H9 (cell line): Measurements from ENCODE around the gene PSPN. TPM values are rescaled to one million over a fixed set of nuclear protein-coding genes. Genes with fewer than 3 reads are reported as not detected.
"Not testable (repeated sequence)": the region's sequence is repeated elsewhere in the genome, so short reads cannot be mapped to it uniquely, and the experiment has no call there.

Experiments used
- DNase-seq: peaks from one replicate; pipeline ENCODE4 v3.0.0-alpha.2; 2017
- H2AFZ ChIP-seq: one replicate; pipeline ENCODE4 v1.6.1; 2013; ENCODE audit warnings: mild to moderate bottlenecking, low read length, control low read depth, moderate library complexity
- H2AK5ac ChIP-seq: 2 replicates; pipeline ENCODE4 v1.6.1; 2013; ENCODE audit warnings: low read length, control low read depth, mixed read lengths; ENCODE audit not compliant: insufficient read length
- H2BK120ac ChIP-seq: one replicate; pipeline ENCODE4 v1.6.1; 2013; ENCODE audit warnings: low read depth, mild to moderate bottlenecking, low read length, control low read depth, inconsistent platforms; ENCODE audit not compliant: poor library complexity, severe bottlenecking
- H2BK12ac ChIP-seq: 2 replicates; pipeline ENCODE4 v1.6.1; 2013; ENCODE audit warnings: low read length, control low read depth, mixed read lengths, low read depth; ENCODE audit not compliant: insufficient read length
- H2BK15ac ChIP-seq: 2 replicates; pipeline ENCODE4 v1.6.1; 2013; ENCODE audit warnings: low read depth, low read length, control low read depth
- H2BK20ac ChIP-seq: one replicate; pipeline ENCODE4 v1.6.1; 2013; ENCODE audit warnings: low read depth, mild to moderate bottlenecking, low read length, control low read depth, inconsistent platforms; ENCODE audit not compliant: poor library complexity, severe bottlenecking
- H2BK5ac ChIP-seq: 2 replicates; pipeline ENCODE4 v1.6.1; 2013; ENCODE audit warnings: low read length, control low read depth, mixed read lengths; ENCODE audit not compliant: insufficient read length
- H3K14ac ChIP-seq: 2 replicates; pipeline ENCODE4 v1.6.1; 2013; ENCODE audit warnings: low read length, control low read depth; ENCODE audit not compliant: insufficient read depth
- H3K18ac ChIP-seq: 2 replicates; pipeline ENCODE4 v1.6.1; 2013; ENCODE audit warnings: low read depth, mild to moderate bottlenecking, mixed read lengths, low read length, control low read depth; ENCODE audit not compliant: insufficient read length
- H3K23ac ChIP-seq: 2 replicates; pipeline ENCODE4 v1.6.1; 2013; ENCODE audit warnings: low read length, control low read depth, mixed read lengths, low read depth; ENCODE audit not compliant: insufficient read length
- H3K23me2 ChIP-seq: 2 replicates; pipeline ENCODE4 v1.6.1; 2013; ENCODE audit warnings: low read depth, mild to moderate bottlenecking, mixed read lengths, low read length, control low read depth; ENCODE audit not compliant: insufficient read length, poor library complexity, severe bottlenecking
- H3K27ac ChIP-seq: 2 replicates; pipeline ENCODE4 v1.5.1; 2013; ENCODE audit warnings: low read length, control low read depth, mixed read lengths, low read depth; ENCODE audit not compliant: insufficient read length
- H3K27me3 ChIP-seq: 2 replicates; pipeline ENCODE4 v1.6.1; 2013; ENCODE audit warnings: low read length, control low read depth, inconsistent platforms; ENCODE audit not compliant: insufficient read depth
- H3K4ac ChIP-seq: 2 replicates; pipeline ENCODE4 v1.6.1; 2013; ENCODE audit warnings: low read depth, mild to moderate bottlenecking, control low read depth, inconsistent platforms, low read length, moderate library complexity
- H3K4me1 ChIP-seq: 2 replicates; pipeline ENCODE4 v1.6.1; 2013; ENCODE audit warnings: low read length, control low read depth, inconsistent platforms; ENCODE audit not compliant: insufficient read depth
- H3K4me2 ChIP-seq: 2 replicates; pipeline ENCODE4 v1.6.1; 2013; ENCODE audit warnings: low read length, control low read depth, mixed read lengths; ENCODE audit not compliant: insufficient read length, insufficient read depth
- H3K56ac ChIP-seq: 2 replicates; pipeline ENCODE4 v1.6.1; 2013; ENCODE audit warnings: low read depth, mild to moderate bottlenecking, mixed read lengths, low read length, control low read depth; ENCODE audit not compliant: insufficient read length
- H3K79me1 ChIP-seq: 2 replicates; pipeline ENCODE4 v1.6.1; 2013; ENCODE audit warnings: low read depth, mild to moderate bottlenecking, moderate library complexity, low read length, control low read depth, inconsistent platforms; ENCODE audit not compliant: insufficient read depth, poor library complexity, severe bottlenecking
- H3K79me2 ChIP-seq: 2 replicates; pipeline ENCODE4 v1.6.1; 2013; ENCODE audit warnings: low read length, control low read depth, inconsistent platforms; ENCODE audit not compliant: insufficient read depth
- H3K9ac ChIP-seq: 2 replicates; pipeline ENCODE4 v1.6.1; 2013; ENCODE audit warnings: low read length, control low read depth, mixed read lengths; ENCODE audit not compliant: insufficient read length; ENCODE audit errors: extremely low read depth
- H3K9me3 ChIP-seq: one replicate; pipeline ENCODE4 v1.6.1; 2013; ENCODE audit warnings: low read depth, low read length, inconsistent platforms; ENCODE audit not compliant: control insufficient read depth
- H3T11ph ChIP-seq: one replicate; pipeline ENCODE4 v1.6.1; 2013; ENCODE audit warnings: mild to moderate bottlenecking, low read length, control low read depth, inconsistent platforms
- H4K20me1 ChIP-seq: one replicate; pipeline ENCODE4 v1.6.1; 2013; ENCODE audit not compliant: control insufficient read depth, insufficient read length, insufficient read depth
- H4K5ac ChIP-seq: 2 replicates; pipeline ENCODE4 v1.6.1; 2013; ENCODE audit warnings: low read depth, mild to moderate bottlenecking, mixed read lengths, low read length, control low read depth; ENCODE audit not compliant: insufficient read length
- H4K8ac ChIP-seq: replicated peaks from 2 replicates; pipeline ENCODE4 v1.6.1; 2013; ENCODE audit warnings: low read length, control low read depth, mixed read lengths, low read depth; ENCODE audit not compliant: insufficient read length
- H4K91ac ChIP-seq: 2 replicates; pipeline ENCODE4 v1.6.1; 2013; ENCODE audit warnings: low read depth, mild to moderate bottlenecking, moderate library complexity, mixed read lengths, low read length, control low read depth; ENCODE audit not compliant: insufficient read length
- H3K27ac Mint-ChIP-seq, 3 experiments: 2 replicates in 2 of 3; 3 replicates in 1 of 3; pipeline ENCODE4 v1.8.0; 2020 to 2021; ENCODE audit warnings: mixed read lengths in 3 of 3, mild to moderate bottlenecking in 1 of 3, moderate library complexity in 1 of 3
- H3K27me3 Mint-ChIP-seq: 2 replicates; pipeline ENCODE4 v1.8.0; 2021; ENCODE audit warnings: low read depth, mild to moderate bottlenecking, moderate library complexity, mixed read lengths
- H3K36me3 Mint-ChIP-seq, 3 experiments: 2 replicates in 2 of 3; 3 replicates in 1 of 3; pipeline ENCODE4 v1.8.0; 2020 to 2021; ENCODE audit warnings: low read depth in 3 of 3, mixed read lengths in 3 of 3; ENCODE audit not compliant: insufficient read depth in 1 of 3
- H3K4me1 Mint-ChIP-seq, 2 experiments: 2 replicates each; pipeline ENCODE4 v1.8.0; 2020; ENCODE audit warnings: mixed read lengths in 2 of 2
- H3K4me3 Mint-ChIP-seq, 2 experiments: 2 replicates in 1 of 2; 3 replicates in 1 of 2; pipeline ENCODE4 v1.8.0; 2020 to 2021; ENCODE audit warnings: mild to moderate bottlenecking in 2 of 2, mixed read lengths in 2 of 2, moderate library complexity in 1 of 2
- H3K9me3 Mint-ChIP-seq, 2 experiments: 2 replicates in 1 of 2; 3 replicates in 1 of 2; pipeline ENCODE4 v1.8.0; 2020; ENCODE audit warnings: mild to moderate bottlenecking in 2 of 2, mixed read lengths in 2 of 2, moderate library complexity in 1 of 2
- WGBS: extraction: QIAGEN DNeasy Blood & Tissue Kit; methylation state at CpG from one replicate; pipeline ENCODE4 v1.1.7; 2013; ENCODE audit warnings: missing lambda C conversion rate, low lambda C conversion rate, mixed read lengths; ENCODE audit not compliant: insufficient read length; ENCODE audit errors: extremely low coverage; 5-methylcytosine and 5-hydroxymethylcytosine counted together
- total RNA-seq: library from RNA; stranded (reverse); gene quantifications from 2 replicates; pipeline ENCODE4 v1.2.1, GENCODE V29; 2021
- TF ChIP-seq, protein P1 (sequence below): fragments of 200-600 bp; sonication (generic); conservative IDR thresholded peaks from 3 replicates; pipeline ENCODE4 v1.8.0; 2021; ENCODE audit warnings: antibody characterized with exemption, mild to moderate bottlenecking

Gene PSPN
- total RNA-seq, 1 experiment from 2014 or later, result 2.1 TPM

DNA sequence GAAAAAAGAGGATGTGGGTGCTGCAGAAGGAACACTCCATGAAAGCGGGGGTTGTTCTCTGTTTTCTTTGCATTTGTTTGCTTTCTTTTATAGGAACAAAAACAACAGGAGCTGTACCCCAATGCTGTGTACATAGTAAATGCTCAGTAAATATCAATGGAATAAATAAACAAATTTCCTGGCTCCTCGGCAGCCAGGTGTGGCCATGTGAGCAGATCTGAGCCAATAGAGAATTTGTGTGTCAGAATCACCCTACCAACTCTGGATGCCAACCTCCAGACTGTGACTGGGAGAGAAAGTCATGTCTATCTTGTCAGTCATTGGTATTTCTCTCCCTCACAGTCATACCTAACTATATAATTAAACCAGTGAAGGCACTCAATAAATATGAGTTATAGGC is 25.0 kb downstream of the PSPN start:
- Histone ChIP-seq H3K4ac (no peak overlapping the region), H3K4me2 (no peak overlapping the region), H3K18ac (no peak overlapping the region), H3K23ac (no peak overlapping the region), H2BK15ac (no peak overlapping the region), H3K27me3 (no peaks in the 10 kb centered on the region), H3K79me2 (no peaks in the 10 kb centered on the region), H3K23me2 (no peaks in the 10 kb centered on the region), H2BK120ac (no peak overlapping the region), H3K79me1 (no peaks in the 10 kb centered on the region), H3K9me3 (no peaks in the 10 kb centered on the region), H2AFZ (no peak overlapping the region), H4K5ac (no peak overlapping the region), H2BK5ac (no peak overlapping the region), H2AK5ac (no peak overlapping the region), H2BK12ac (no peak overlapping the region), H3K56ac (no peak overlapping the region), H3T11ph (no peak overlapping the region), H4K91ac (no peak overlapping the region), H3K4me1 (no peaks in the 10 kb centered on the region), H3K27ac (no peak overlapping the region), H3K14ac (no peak overlapping the region), H4K8ac (no peak overlapping the region), H3K9ac (no peak overlapping the region), H4K20me1 (no peaks in the 10 kb centered on the region), H2BK20ac (no peak overlapping the region)
- H3K9me3 Mint-ChIP-seq, result peaks cover 5 to 36% of the 10 kb centered on the region in 2 experiments; a peak in 3 of 5 replicates
- H3K27me3 Mint-ChIP-seq, result peaks cover 19% of the 10 kb centered on the region
- WGBS, result no CpG with 5 or more reads among the region's 2 CpGs
- no peaks in the 10 kb centered on the region for H3K4me1 Mint-ChIP-seq
- H3K4me3 Mint-ChIP-seq, result no peak overlapping the region
- no peaks in the 10 kb centered on the region for H3K36me3 Mint-ChIP-seq
- TF ChIP-seq, protein P1, sequence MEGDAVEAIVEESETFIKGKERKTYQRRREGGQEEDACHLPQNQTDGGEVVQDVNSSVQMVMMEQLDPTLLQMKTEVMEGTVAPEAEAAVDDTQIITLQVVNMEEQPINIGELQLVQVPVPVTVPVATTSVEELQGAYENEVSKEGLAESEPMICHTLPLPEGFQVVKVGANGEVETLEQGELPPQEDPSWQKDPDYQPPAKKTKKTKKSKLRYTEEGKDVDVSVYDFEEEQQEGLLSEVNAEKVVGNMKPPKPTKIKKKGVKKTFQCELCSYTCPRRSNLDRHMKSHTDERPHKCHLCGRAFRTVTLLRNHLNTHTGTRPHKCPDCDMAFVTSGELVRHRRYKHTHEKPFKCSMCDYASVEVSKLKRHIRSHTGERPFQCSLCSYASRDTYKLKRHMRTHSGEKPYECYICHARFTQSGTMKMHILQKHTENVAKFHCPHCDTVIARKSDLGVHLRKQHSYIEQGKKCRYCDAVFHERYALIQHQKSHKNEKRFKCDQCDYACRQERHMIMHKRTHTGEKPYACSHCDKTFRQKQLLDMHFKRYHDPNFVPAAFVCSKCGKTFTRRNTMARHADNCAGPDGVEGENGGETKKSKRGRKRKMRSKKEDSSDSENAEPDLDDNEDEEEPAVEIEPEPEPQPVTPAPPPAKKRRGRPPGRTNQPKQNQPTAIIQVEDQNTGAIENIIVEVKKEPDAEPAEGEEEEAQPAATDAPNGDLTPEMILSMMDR, result no peak
- DNase-seq, result no peak
- H3K27ac Mint-ChIP-seq, result no peak overlapping the region

DNA sequence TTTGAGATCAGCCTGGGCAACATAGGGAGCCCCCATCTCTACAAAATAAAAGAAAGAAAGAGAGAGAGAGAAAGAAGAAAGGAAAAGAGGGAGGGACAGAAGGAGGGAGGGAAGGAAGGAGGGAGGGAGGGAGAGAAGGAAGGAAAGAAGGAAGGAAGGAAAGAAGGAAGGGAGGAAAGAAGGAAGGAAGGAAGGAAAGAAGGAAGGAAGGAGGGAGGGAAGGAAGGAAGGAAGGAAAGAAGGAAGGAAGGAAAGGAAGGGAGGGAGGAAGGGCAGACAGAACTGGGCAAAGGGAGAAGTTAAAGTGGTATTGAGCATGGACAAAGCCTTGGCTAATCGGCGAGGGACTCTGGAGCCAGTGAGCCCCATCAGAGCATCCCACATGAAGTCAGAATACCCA is 26.5 kb downstream of the PSPN start:
- not testable (repeated sequence) for H2BK20ac ChIP-seq, H3K14ac ChIP-seq, H3K4me1 ChIP-seq, H3K36me3 Mint-ChIP-seq, H3K79me2 ChIP-seq, H4K5ac ChIP-seq, H3K9me3 ChIP-seq, H3T11ph ChIP-seq, DNase-seq, H2BK120ac ChIP-seq, H4K20me1 ChIP-seq, H3K23ac ChIP-seq, H3K27me3 ChIP-seq, H2AK5ac ChIP-seq, H3K23me2 ChIP-seq, H3K56ac ChIP-seq, H2BK15ac ChIP-seq, H3K4ac ChIP-seq, H4K91ac ChIP-seq, H3K27ac ChIP-seq, H2BK12ac ChIP-seq, H3K79me1 ChIP-seq, H3K18ac ChIP-seq, H3K9ac ChIP-seq, H3K4me3 Mint-ChIP-seq, H2AFZ ChIP-seq, H3K4me1 Mint-ChIP-seq, H3K4me2 ChIP-seq, H3K27ac Mint-ChIP-seq, H4K8ac ChIP-seq, H2BK5ac ChIP-seq
- peaks cover 2 to 35% of the 10 kb centered on the region in 2 experiments; a peak in 3 of 5 replicates for H3K9me3 Mint-ChIP-seq
- peaks cover 19% of the 10 kb centered on the region for H3K27me3 Mint-ChIP-seq
- no CpG with 5 or more reads among the region's 2 CpGs for WGBS
